Measurements from ENCODE around the gene SH3PXD2B. TPM values are rescaled to one million over a fixed set of nuclear protein-coding genes. Genes with fewer than 3 reads are reported as not detected.
"Not testable (repeated sequence)": the region's sequence is repeated elsewhere in the genome, so short reads cannot be mapped to it uniquely, and the experiment has no call there.

Gene SH3PXD2B
- polyA plus RNA-seq, 3 donors from 2014 or later, result not detected

GRCh38 chr5:172371684-172372083, 82.6 kb downstream of the SH3PXD2B start:
- Mint-ChIP-seq H3K36me3 (peaks cover 0 to 3% (median 0%) of the 10 kb centered on the region in 3 donors), H3K4me1 (no peaks in the 10 kb centered on the region), H3K9me3 (peaks cover 4 to 16% (median 13%) of the 10 kb centered on the region in 6 donors), H3K27ac (no peak overlapping the region), H3K27me3 (ENCODE audit: low read depth in 3 of 3) (peaks cover 0 to 7% (median 1%) of the 10 kb centered on the region in 3 donors), H3K4me3 (no peak overlapping the region)
- no peak for DNase-seq

GRCh38 chr5:172370648-172371545, 83.4 kb downstream of the SH3PXD2B start:
- H3K27me3 Mint-ChIP-seq (ENCODE audit: low read depth in 3 of 3), result peaks cover 0 to 4% (median 1%) of the 10 kb centered on the region in 3 donors
- peaks cover 0 to 3% (median 0%) of the 10 kb centered on the region in 3 donors for H3K36me3 Mint-ChIP-seq
- H3K9me3 Mint-ChIP-seq, result peaks cover 4 to 16% (median 13%) of the 10 kb centered on the region in 6 donors
- H3K4me3 Mint-ChIP-seq, result no peak overlapping the region
- H3K27ac Mint-ChIP-seq, result no peak overlapping the region
- DNase-seq, result no peak
- H3K4me1 Mint-ChIP-seq, result no peaks in the 10 kb centered on the region

- Mint-ChIP-seq H3K4me1 (no peaks in the 10 kb centered on the region), H3K9me3 (peaks cover 4 to 16% (median 13%) of the 10 kb centered on the region in 6 donors), H3K4me3 (no peak overlapping the region), H3K27ac (no peak overlapping the region), H3K36me3 (peaks cover 0 to 3% (median 0%) of the 10 kb centered on the region in 3 donors), H3K27me3 (ENCODE audit: low read depth in 3 of 3) (peaks cover 0 to 10% (median 1%) of the 10 kb centered on the region in 3 donors)
- no peak for DNase-seq
Observed at GRCh38 chr5:172370237-172370640, 84.1 kb downstream of the SH3PXD2B start.

- not testable (repeated sequence) for DNase-seq, H3K4me3 Mint-ChIP-seq, H3K4me1 Mint-ChIP-seq, H3K36me3 Mint-ChIP-seq, H3K27ac Mint-ChIP-seq
- Mint-ChIP-seq H3K27me3 (ENCODE audit: low read depth in 3 of 3) (peaks cover 0 to 14% (median 3%) of the 10 kb centered on the region in 3 donors), H3K9me3 (peaks cover 4 to 16% (median 14%) of the 10 kb centered on the region in 6 donors)
Observed at GRCh38 chr5:172368699-172369098, 85.6 kb downstream of the SH3PXD2B start.

GRCh38 chr5:172365948-172366608, 88.2 kb downstream of the SH3PXD2B start:
- DNase-seq, result no peak
- Mint-ChIP-seq H3K27me3 (ENCODE audit: low read depth in 3 of 3) (peaks cover 0 to 11% (median 2%) of the 10 kb centered on the region in 3 donors), H3K36me3 (no peaks in the 10 kb centered on the region), H3K27ac (peak overlapping the region in 1 of 6 donors; percentile 29), H3K4me3 (no peak overlapping the region), H3K9me3 (peaks cover 4 to 7% (median 6%) of the 10 kb centered on the region in 6 donors), H3K4me1 (peaks cover 0 to 1% of the 10 kb centered on the region in 2 donors)

- peaks cover 1 to 11% (median 2%) of the 10 kb centered on the region in 3 donors for H3K27me3 Mint-ChIP-seq (ENCODE audit: low read depth in 3 of 3)
- H3K4me3 Mint-ChIP-seq, result no peak overlapping the region
- no peak overlapping the region for H3K27ac Mint-ChIP-seq
- no peak for DNase-seq
- peaks cover 0 to 1% of the 10 kb centered on the region in 2 donors for H3K4me1 Mint-ChIP-seq
- no peaks in the 10 kb centered on the region for H3K36me3 Mint-ChIP-seq
- peaks cover 0 to 3% (median 0%) of the 10 kb centered on the region in 6 donors for H3K9me3 Mint-ChIP-seq
Observed at GRCh38 chr5:172364773-172365172, 89.6 kb downstream of the SH3PXD2B start.

- Mint-ChIP-seq H3K4me3 (no peak overlapping the region), H3K9me3 (peaks cover 0 to 3% (median 0%) of the 10 kb centered on the region in 6 donors), H3K4me1 (peaks cover 0 to 1% of the 10 kb centered on the region in 2 donors), H3K36me3 (no peaks in the 10 kb centered on the region), H3K27me3 (ENCODE audit: low read depth in 3 of 3) (peaks cover 1 to 15% (median 2%) of the 10 kb centered on the region in 3 donors), H3K27ac (no peak overlapping the region)
- no peak for DNase-seq
Observed at GRCh38 chr5:172362755-172363154, 91.6 kb downstream of the SH3PXD2B start.

GRCh38 chr5:172361566-172362238, 92.6 kb downstream of the SH3PXD2B start:
- Mint-ChIP-seq H3K27ac (no peak overlapping the region), H3K4me3 (no peak overlapping the region), H3K36me3 (no peaks in the 10 kb centered on the region), H3K27me3 (ENCODE audit: low read depth in 3 of 3) (peaks cover 1 to 15% (median 2%) of the 10 kb centered on the region in 3 donors), H3K9me3 (peaks cover 0 to 3% (median 0%) of the 10 kb centered on the region in 6 donors), H3K4me1 (peaks cover 0 to 1% of the 10 kb centered on the region in 2 donors)
- no peak for DNase-seq

GRCh38 chr5:172358345-172358744, 96.0 kb downstream of the SH3PXD2B start:
- H3K4me1 Mint-ChIP-seq, result no peaks in the 10 kb centered on the region
- peaks cover 1 to 9% (median 2%) of the 10 kb centered on the region in 3 donors for H3K27me3 Mint-ChIP-seq (ENCODE audit: low read depth in 3 of 3)
- H3K4me3 Mint-ChIP-seq, result no peak overlapping the region
- H3K27ac Mint-ChIP-seq, result no peak overlapping the region
- no peaks in the 10 kb centered on the region for H3K36me3 Mint-ChIP-seq
- DNase-seq, result no peak
- H3K9me3 Mint-ChIP-seq, result no peaks in the 10 kb centered on the region

GRCh38 chr5:172356527-172356926, 97.8 kb downstream of the SH3PXD2B start:
- Mint-ChIP-seq H3K27me3 (ENCODE audit: low read depth in 3 of 3) (peaks cover 1 to 11% (median 2%) of the 10 kb centered on the region in 3 donors), H3K4me3 (no peak overlapping the region), H3K4me1 (no peaks in the 10 kb centered on the region), H3K27ac (no peak overlapping the region), H3K9me3 (no peaks in the 10 kb centered on the region), H3K36me3 (no peaks in the 10 kb centered on the region)
- DNase-seq, result no peak

- Mint-ChIP-seq H3K27ac (no peak overlapping the region), H3K4me1 (no peaks in the 10 kb centered on the region), H3K4me3 (no peak overlapping the region), H3K9me3 (no peaks in the 10 kb centered on the region), H3K36me3 (no peaks in the 10 kb centered on the region), H3K27me3 (ENCODE audit: low read depth in 3 of 3) (peaks cover 1 to 11% (median 2%) of the 10 kb centered on the region in 3 donors)
- DNase-seq, result no peak
Observed at GRCh38 chr5:172356047-172356446, 98.3 kb downstream of the SH3PXD2B start.

GRCh38 chr5:172353846-172354245, 100.5 kb downstream of the SH3PXD2B start:
- Mint-ChIP-seq H3K27ac (no peak overlapping the region), H3K9me3 (no peaks in the 10 kb centered on the region), H3K4me1 (no peaks in the 10 kb centered on the region), H3K27me3 (ENCODE audit: low read depth in 3 of 3) (peaks cover 0 to 9% (median 4%) of the 10 kb centered on the region in 3 donors), H3K4me3 (no peak overlapping the region), H3K36me3 (no peaks in the 10 kb centered on the region)
- no peak for DNase-seq

- Mint-ChIP-seq H3K4me3 (no peak overlapping the region), H3K4me1 (no peaks in the 10 kb centered on the region), H3K27me3 (ENCODE audit: low read depth in 3 of 3) (peaks cover 0 to 9% (median 4%) of the 10 kb centered on the region in 3 donors), H3K36me3 (no peaks in the 10 kb centered on the region), H3K27ac (no peak overlapping the region), H3K9me3 (no peaks in the 10 kb centered on the region)
- DNase-seq, result no peak
Observed at GRCh38 chr5:172353271-172353812, 101.0 kb downstream of the SH3PXD2B start.
